Retinal pigment epithelial cell (primary cell): ENCODE measurements around the gene KAT6B.

Source experiments
- DNase-seq: peaks from one replicate; pipeline ENCODE4 v3.0.0-alpha.2; 2010; ENCODE audit warnings: low read depth
- H3K4me3 ChIP-seq: 2 replicates; pipeline ENCODE4 v1.5.1; 2011; ENCODE audit warnings: mild to moderate bottlenecking, low read length, control low read depth, moderate library complexity
- CTCF ChIP-seq: conservative IDR thresholded peaks from 2 replicates; pipeline ENCODE4 v1.5.1; 2011; ENCODE audit warnings: low read depth, low read length, control low read depth, inconsistent platforms

KAT6B gene

DNA sequence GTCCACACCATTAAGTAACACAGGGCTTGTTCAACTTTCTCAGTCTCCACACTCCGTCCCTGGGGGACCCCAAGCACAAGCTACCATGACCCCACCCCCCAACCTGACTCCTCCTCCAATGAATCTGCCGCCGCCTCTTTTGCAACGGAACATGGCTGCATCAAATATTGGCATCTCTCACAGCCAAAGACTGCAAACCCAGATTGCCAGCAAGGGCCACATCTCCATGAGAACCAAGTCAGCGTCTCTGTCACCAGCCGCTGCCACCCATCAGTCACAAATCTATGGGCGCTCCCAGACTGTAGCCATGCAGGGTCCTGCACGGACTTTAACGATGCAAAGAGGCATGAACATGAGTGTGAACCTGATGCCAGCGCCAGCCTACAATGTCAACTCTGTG lies 204.0 kb downstream of the KAT6B start:
- TF ChIP-seq CTCF, result no peak
- no peak overlapping the region for H3K4me3 ChIP-seq
- no peak for DNase-seq

DNA sequence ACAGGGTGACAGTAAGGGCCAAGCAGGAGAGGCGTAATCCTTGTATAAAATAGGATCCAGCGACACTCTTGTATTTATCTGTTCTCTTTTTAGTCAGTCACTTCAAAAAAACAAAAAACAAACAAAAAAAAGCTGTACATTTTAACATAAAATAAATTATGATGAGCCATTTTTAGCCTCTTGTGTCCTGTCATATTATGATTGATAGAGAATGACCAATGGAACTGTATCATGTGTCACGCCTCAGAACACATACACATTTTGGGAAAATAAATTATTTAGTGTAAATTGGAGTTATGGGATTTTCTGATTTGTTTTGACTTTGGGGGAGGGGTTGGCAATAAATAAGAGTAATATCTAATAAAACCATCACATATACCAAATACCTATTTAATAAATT lies 205.7 kb downstream of the KAT6B start:
- H3K4me3 ChIP-seq, result no peak overlapping the region
- TF ChIP-seq CTCF, result no peak
- DNase-seq, result no peak

DNA sequence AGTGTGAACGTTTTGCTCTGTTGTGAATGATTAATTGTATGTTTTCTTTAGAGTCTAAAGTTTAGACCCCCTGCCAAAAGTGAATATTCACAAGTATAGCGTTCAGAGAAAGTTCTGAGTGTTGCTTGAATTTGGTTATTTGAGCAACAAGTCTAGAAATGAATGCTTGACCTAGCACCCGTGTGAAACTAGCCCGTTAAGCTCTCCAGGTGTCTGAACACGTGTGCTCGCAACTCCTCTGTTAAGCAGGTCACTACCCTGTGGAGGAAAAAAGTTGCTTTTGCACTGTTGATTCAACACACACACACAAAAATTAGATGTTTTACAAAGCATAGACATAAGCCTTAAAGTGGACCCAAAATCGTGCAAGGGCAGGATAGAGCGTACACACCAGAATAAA lies 206.4 kb downstream of the KAT6B start:
- no peak overlapping the region for H3K4me3 ChIP-seq
- DNase-seq, result no peak
- TF ChIP-seq CTCF, result no peak

DNA sequence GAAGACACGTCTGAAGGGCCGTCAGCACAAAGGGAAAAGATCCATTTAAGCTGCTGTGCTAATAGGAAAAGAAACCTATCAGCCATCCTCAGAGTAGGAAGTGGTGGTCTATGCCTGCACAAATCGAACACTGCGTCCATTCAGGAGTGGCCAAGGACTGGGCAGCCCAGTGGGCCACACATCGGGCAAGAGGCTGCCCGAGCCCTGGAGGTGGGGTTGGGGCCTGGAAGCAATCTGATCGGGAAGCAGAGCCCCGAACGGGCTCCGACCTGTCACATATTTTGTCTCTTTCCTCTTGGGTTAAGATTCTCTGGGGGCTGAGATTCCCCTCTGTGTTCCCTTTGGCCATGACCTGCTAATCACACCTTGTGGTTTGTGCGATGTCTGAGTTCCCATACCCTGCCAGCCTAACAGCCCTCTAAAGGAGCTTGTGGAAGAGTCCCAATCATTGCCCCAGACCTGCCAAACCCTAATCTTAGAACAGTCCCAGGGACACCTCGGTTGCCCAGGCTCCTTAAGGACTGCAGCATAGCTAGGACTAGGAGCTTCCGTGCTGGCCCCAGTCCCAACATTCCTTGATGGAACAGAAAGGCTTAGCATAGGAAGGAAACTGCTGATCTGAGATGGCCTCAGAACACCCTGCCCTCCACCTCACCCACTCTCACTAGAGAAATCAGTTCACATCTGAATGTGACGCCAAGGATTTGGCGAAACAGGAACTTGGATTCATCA lies 207.2 kb downstream of the KAT6B start:
- H3K4me3 ChIP-seq, result no peak overlapping the region
- no peak for TF ChIP-seq CTCF
- DNase-seq, result no peak

GRCh38 chr10:75034131-75034512 lies 207.7 kb downstream of the KAT6B start:
- no peak for TF ChIP-seq CTCF
- DNase-seq, result no peak

GRCh38 chr10:75034714-75035258 lies 208.4 kb downstream of the KAT6B start:
- no peak for TF ChIP-seq CTCF
- DNase-seq, result no peak
- H3K4me3 ChIP-seq, result no peak overlapping the region

More at GRCh38 chr10:75034131-75034512, 207.7 kb downstream of the KAT6B start:
- H3K4me3 ChIP-seq, result no peak overlapping the region
